ENCODE measurements around the gene SLC12A2.
A peak's percentile ranks its signal among the peaks of the same experiment; 100 is the strongest.

- TF ChIP-seq CTCF (IDR thresholded peaks at IDR 0.05) (peak; percentile 67 to 93 (median 88)), POLR2A (IDR thresholded peaks at IDR 0.05) (no peak)
Measured at GRCh38 chr5:128201065-128201926, 117.7 kb downstream of the SLC12A2 start.
